HS-27A (cell line): Measurements from ENCODE around the gene CASP1.
"Not testable (repeated sequence)": the region's sequence is repeated elsewhere in the genome, so short reads cannot be mapped to it uniquely, and the experiment has no call there.

Experiments used
- DNase-seq: peaks from one replicate; pipeline ENCODE4 v3.0.0-alpha.2; 2012; ENCODE audit warnings: low read depth, missing footprints

The CASP1 gene

GRCh38 chr11:105045676-105046296 is 10.8 kb upstream of the CASP1 start:
- DNase-seq, result no peak

- DNase-seq, result not testable (repeated sequence)
Measured at GRCh38 chr11:105044557-105045524, 9.9 kb upstream of the CASP1 start, which contains the start of gene CARD16. TSS of gene CARD16 (minus strand) at chr11:105045335. CDS start at chr11:105045297, 38 bp downstream.

- no peak for DNase-seq
Measured at GRCh38 chr11:105042178-105042577, 7.2 kb upstream of the CASP1 start.

GRCh38 chr11:105040703-105041102 is 5.8 kb upstream of the CASP1 start:
- no peak for DNase-seq

- DNase-seq, result not testable (repeated sequence)
Measured at GRCh38 chr11:105034388-105034787, 556 bp downstream of the CASP1 start.

GRCh38 chr11:105033781-105034180 is 1.2 kb downstream of the CASP1 start:
- DNase-seq, result no peak

GRCh38 chr11:105033343-105033742 is 1.6 kb downstream of the CASP1 start:
- no peak for DNase-seq

- no peak for DNase-seq
Measured at GRCh38 chr11:105032495-105032894, 2.4 kb downstream of the CASP1 start.

GRCh38 chr11:105027678-105028077 is 7.3 kb downstream of the CASP1 start:
- no peak for DNase-seq

GRCh38 chr11:105024394-105024793 is 10.6 kb downstream of the CASP1 start:
- no peak for DNase-seq

GRCh38 chr11:105023003-105023402 is 11.9 kb downstream of the CASP1 start, which contains the start of gene CASP5:
TSS of gene CASP5 (minus strand) at chr11:105023168. CDS start at chr11:105023136, 32 bp downstream.
- no peak for DNase-seq

- DNase-seq, result no peak
Measured at GRCh38 chr11:105022527-105022926, 12.4 kb downstream of the CASP1 start.

GRCh38 chr11:105007463-105007862 is 27.5 kb downstream of the CASP1 start:
- no peak for DNase-seq

- no peak for DNase-seq
Measured at GRCh38 chr11:105005451-105005845, 29.5 kb downstream of the CASP1 start.

- no peak for DNase-seq
Measured at GRCh38 chr11:105004021-105004420, 30.9 kb downstream of the CASP1 start.

- no peak for DNase-seq
Measured at GRCh38 chr11:105003151-105003550, 31.8 kb downstream of the CASP1 start.

- no peak for DNase-seq
Measured at GRCh38 chr11:105000797-105001196, 34.1 kb downstream of the CASP1 start.

- DNase-seq, result no peak
Measured at GRCh38 chr11:105000167-105000566, 34.8 kb downstream of the CASP1 start.

GRCh38 chr11:104999721-105000120 is 35.2 kb downstream of the CASP1 start:
- DNase-seq, result no peak

GRCh38 chr11:104997288-104997687 is 37.7 kb downstream of the CASP1 start:
- no peak for DNase-seq

- no peak for DNase-seq
Measured at GRCh38 chr11:104995001-104995408, 39.9 kb downstream of the CASP1 start.

- DNase-seq, result no peak
Measured at GRCh38 chr11:104992781-104993180, 42.2 kb downstream of the CASP1 start.

GRCh38 chr11:104991994-104992393 is 43.0 kb downstream of the CASP1 start:
- no peak for DNase-seq
